Vagina (tissue), 2 donors: ENCODE data around the gene HPF1. TPM values are rescaled to one million over a fixed set of nuclear protein-coding genes. Genes with fewer than 3 reads are reported as not detected.

ENCODE experiments used
- DNase-seq, 2 donors: peaks; one replicate each; pipeline ENCODE4 v3.0.0-alpha.2; 2017; ENCODE audit errors: extremely low spot score in 2 of 2
- H3K27ac ChIP-seq: fragments of 200-600 bp; sonication (generic); one replicate; pipeline ENCODE4 v1.5.1; 2019
- H3K27me3 ChIP-seq: fragments of 200-600 bp; sonication (generic); one replicate; pipeline ENCODE4 v1.5.1; 2019
- H3K36me3 ChIP-seq, 2 donors: fragments of 200-600 bp; sonication (generic); one replicate each; pipeline ENCODE4 v1.5.1; 2017 to 2019
- H3K4me1 ChIP-seq: fragments of 200-600 bp; sonication (generic); one replicate; pipeline ENCODE4 v1.5.1; 2019
- H3K4me3 ChIP-seq, 2 donors: fragments of 200-600 bp; sonication (generic); 1 replicate in 1 of 2; 2 replicates in 1 of 2; pipeline ENCODE4 v1.5.1; 2016 to 2019
- H3K9me3 ChIP-seq: fragments of 200-600 bp; sonication (generic); one replicate; pipeline ENCODE4 v1.5.1; 2019
- CTCF ChIP-seq, 3 experiments: fragments of 450-650 bp in 2 of 3; fragments of 200-600 bp in 1 of 3; sonication (generic) in 1 of 3; IDR thresholded peaks; one replicate each; pipeline ENCODE4 v1.5.1; 2017 to 2019; ENCODE audit warnings: antibody characterized with exemption in 3 of 3, mild to moderate bottlenecking in 2 of 3, moderate library complexity in 2 of 3
- POLR2A ChIP-seq, 2 donors: fragments of 450-650 bp; IDR thresholded peaks; one replicate each; pipeline ENCODE4 v1.6.1; 2017; ENCODE audit warnings: antibody characterized with exemption in 2 of 2, mild to moderate bottlenecking in 2 of 2, moderate library complexity in 2 of 2
- POLR2AphosphoS5 ChIP-seq, 2 donors: sonication (generic); formaldehyde crosslinking; IDR thresholded peaks; one replicate each; pipeline ENCODE4 v1.9.0; 2017; ENCODE audit warnings: antibody characterized with exemption in 2 of 2, mild to moderate bottlenecking in 2 of 2, low read depth in 1 of 2; ENCODE audit not compliant: insufficient read depth in 1 of 2
- intact Hi-C: fragments of 100-400 bp; cut with DNase I; formaldehyde crosslinking; loops from one replicate; pipeline ENCODE4 v1.15.1; 2023
- total RNA-seq: library from RNA; depleted of rRNA; stranded (reverse); fragments of >200 nt; gene quantifications from one replicate; pipeline ENCODE4 v1.2.3, GENCODE V29; 2016

The HPF1 gene
- total RNA-seq, 1 donor from 2014 or later, result 15.2 TPM

- Histone ChIP-seq H3K27me3 (no peaks in the 10 kb centered on the region), H3K27ac (no peak overlapping the region), H3K4me1 (no peaks in the 10 kb centered on the region), H3K4me3 (no peak overlapping the region), H3K9me3 (no peaks in the 10 kb centered on the region), H3K36me3 (no peaks in the 10 kb centered on the region)
- intact Hi-C loops, result no loop called here
- no peak for DNase-seq
- no peak for TF ChIP-seq POLR2A (IDR thresholded peaks at IDR 0.05)
- TF ChIP-seq CTCF (IDR thresholded peaks at IDR 0.05), result no peak
- TF ChIP-seq POLR2AphosphoS5 (IDR thresholded peaks at IDR 0.05; ENCODE audit: insufficient read depth in 1 of 2, low read depth in 1 of 2), result no peak
These were observed 41.5 kb upstream of the HPF1 start for GRCh38 chr4:169799260-169799659.

DNA sequence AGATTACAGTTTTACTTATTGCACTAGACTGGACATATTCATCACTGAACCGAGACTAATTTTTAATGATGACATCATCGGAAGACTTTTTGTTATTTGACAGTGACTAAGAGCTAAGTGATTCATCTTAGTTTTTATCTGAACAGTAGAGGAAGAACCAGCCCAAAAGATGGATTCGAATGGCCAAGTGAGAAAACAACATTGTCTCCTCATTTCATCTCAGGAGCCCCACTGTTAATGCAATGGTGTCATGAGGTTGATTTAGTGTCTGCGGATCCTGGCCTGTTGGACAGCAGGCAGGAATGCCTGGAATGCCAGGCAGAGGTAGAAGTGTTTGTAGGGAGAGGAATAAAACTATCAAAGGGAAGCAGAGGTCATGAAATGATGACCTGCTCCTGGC is 37.8 kb upstream of the HPF1 start:
- intact Hi-C loops, result no loop called here
- Histone ChIP-seq H3K36me3 (no peaks in the 10 kb centered on the region), H3K4me1 (peaks cover 10% of the 10 kb centered on the region), H3K27ac (no peak overlapping the region), H3K4me3 (no peak overlapping the region), H3K27me3 (no peaks in the 10 kb centered on the region), H3K9me3 (no peaks in the 10 kb centered on the region)
- no peak for DNase-seq
- no peak for TF ChIP-seq POLR2A (IDR thresholded peaks at IDR 0.05)
- TF ChIP-seq CTCF (IDR thresholded peaks at IDR 0.05), result no peak
- no peak for TF ChIP-seq POLR2AphosphoS5 (IDR thresholded peaks at IDR 0.05; ENCODE audit: insufficient read depth in 1 of 2, low read depth in 1 of 2)

GRCh38 chr4:169791527-169792156 is 33.9 kb upstream of the HPF1 start:
- Histone ChIP-seq H3K4me1 (peaks cover 10% of the 10 kb centered on the region), H3K36me3 (no peaks in the 10 kb centered on the region), H3K4me3 (peak overlapping the region; percentile 28 to 31), H3K27me3 (no peaks in the 10 kb centered on the region), H3K27ac (no peak overlapping the region), H3K9me3 (no peaks in the 10 kb centered on the region)
- no peak for DNase-seq
- TF ChIP-seq POLR2AphosphoS5 (IDR thresholded peaks at IDR 0.05; ENCODE audit: insufficient read depth in 1 of 2, low read depth in 1 of 2), result no peak
- no peak for TF ChIP-seq POLR2A (IDR thresholded peaks at IDR 0.05)
- peak in 2 of 3 experiments; percentile 24 to 38 for TF ChIP-seq CTCF (IDR thresholded peaks at IDR 0.05)
- intact Hi-C loops, result no loop called here

DNA sequence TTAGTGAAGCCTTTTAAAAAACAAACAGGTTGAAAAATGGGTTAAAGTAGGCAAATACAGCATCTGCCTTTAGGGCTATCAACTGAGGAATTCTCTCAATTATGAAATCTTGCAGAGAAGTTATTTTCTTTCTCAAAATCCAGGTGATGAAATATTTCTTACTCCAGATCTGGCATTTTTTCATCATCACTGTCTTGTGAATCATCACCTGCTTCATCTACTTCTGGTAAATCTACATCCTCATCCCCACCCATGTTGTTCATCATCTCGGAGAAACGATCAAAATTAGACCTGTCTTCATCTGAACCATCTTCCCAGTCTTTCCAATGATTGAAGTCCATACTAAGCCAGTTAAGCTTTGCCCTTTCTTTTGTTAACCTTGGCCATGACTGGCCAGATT is 33.3 kb upstream of the HPF1 start:
- intact Hi-C loops, result no loop called here
- Histone ChIP-seq H3K27me3 (no peaks in the 10 kb centered on the region), H3K36me3 (no peaks in the 10 kb centered on the region), H3K4me1 (peaks cover 10% of the 10 kb centered on the region), H3K9me3 (no peaks in the 10 kb centered on the region), H3K4me3 (no peak overlapping the region), H3K27ac (no peak overlapping the region)
- DNase-seq, result no peak
- TF ChIP-seq POLR2AphosphoS5 (IDR thresholded peaks at IDR 0.05; ENCODE audit: insufficient read depth in 1 of 2, low read depth in 1 of 2) (no peak), POLR2A (IDR thresholded peaks at IDR 0.05) (no peak), CTCF (IDR thresholded peaks at IDR 0.05) (no peak)
